ENCODE results near the gene ATP1A3. TPM values are rescaled to one million over a fixed set of nuclear protein-coding genes. Genes with fewer than 3 reads are reported as not detected.

ATP1A3 gene
- total RNA-seq, 1 donor from 2014 or later = 0.98 TPM

DNA sequence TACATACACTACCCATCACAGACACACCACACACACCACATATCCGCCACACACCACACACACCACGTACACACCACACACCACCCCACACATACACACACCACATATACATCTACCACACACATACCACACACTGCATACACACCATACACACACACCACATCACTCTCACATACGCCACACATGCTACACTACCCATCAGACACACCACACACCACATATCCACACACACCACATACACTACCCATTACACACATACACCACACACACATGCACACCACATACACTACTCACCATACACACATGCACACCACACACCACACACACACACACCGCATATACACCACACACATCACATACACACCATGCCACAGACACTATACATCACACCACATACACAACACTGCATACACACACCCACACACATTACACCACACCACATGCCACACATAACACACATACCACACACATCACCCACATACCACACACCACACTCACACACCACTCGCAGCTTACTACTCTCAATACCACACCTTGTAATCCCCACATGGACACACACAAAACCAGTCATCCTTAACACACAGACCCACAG, 75.3 kb downstream of the ATP1A3 start:
- intact Hi-C loops (cut with micrococcal nuclease) = no loop called here

DNA sequence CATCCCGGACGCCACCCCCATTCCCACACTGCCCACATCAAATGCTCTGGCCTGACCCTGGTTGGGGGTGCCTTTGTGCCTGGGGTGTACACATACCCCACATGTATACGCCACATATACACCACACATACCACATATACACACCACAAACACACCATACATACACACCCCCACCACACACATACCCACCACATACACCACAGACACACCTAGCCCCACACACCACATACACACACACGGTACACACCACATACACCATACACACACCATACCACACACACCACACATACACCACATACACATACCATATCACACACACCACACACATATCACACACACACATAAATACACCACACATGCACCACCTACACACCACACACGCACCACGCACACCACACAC, 75.9 kb downstream of the ATP1A3 start:
- intact Hi-C loops (cut with micrococcal nuclease) = no loop called here

DNA sequence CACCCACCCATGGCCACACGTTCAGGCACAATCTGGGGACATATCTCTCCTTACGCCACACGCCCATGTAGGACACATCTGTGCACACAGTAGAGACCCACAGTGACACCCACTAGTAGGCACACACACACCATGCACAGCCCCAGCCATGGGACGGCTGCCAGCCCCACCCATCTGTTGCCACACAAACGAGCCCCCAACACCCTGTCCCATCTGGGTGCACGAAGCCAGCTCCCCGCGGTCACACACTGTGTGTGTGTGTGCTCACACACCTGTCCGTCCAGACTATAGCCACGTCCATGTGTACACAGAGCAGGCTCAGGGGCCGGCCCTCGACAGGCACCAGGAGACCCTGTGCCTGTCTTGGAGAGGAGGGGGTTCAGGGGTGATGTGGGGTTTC, 76.4 kb downstream of the ATP1A3 start:
- intact Hi-C loops (cut with micrococcal nuclease) = no loop called here

Other genes with a start within 250 kb of the ATP1A3 start
- gene CEACAM6, start 238.7 kb downstream of the ATP1A3 start, total RNA-seq = not detected in 2 replicates
- gene CEACAM3, start 197.6 kb downstream of the ATP1A3 start, total RNA-seq = not detected in 2 replicates
- not detected in 2 replicates for gene LYPD4, start 149.5 kb downstream of the ATP1A3 start, total RNA-seq
- gene DMRTC2, start 149.2 kb downstream of the ATP1A3 start, total RNA-seq = not detected in 2 replicates
- gene RPS19, start 134.0 kb downstream of the ATP1A3 start, total RNA-seq = 3,144 and 3,263 TPM in 2 replicates
- gene CD79A, start 117.0 kb downstream of the ATP1A3 start, total RNA-seq = 2.7 and 3.3 TPM in 2 replicates
- gene ARHGEF1, start 111.0 kb downstream of the ATP1A3 start, total RNA-seq = 638 and 664 TPM in 2 replicates
- 1.9 and 2.1 TPM in 2 replicates for gene ERFL, start 65.8 kb downstream of the ATP1A3 start, total RNA-seq
- gene RABAC1, start 34.9 kb downstream of the ATP1A3 start, total RNA-seq = 81.7 and 90.6 TPM in 2 replicates
- gene GRIK5, start 76.0 kb upstream of the ATP1A3 start, total RNA-seq = 3.6 and 4.6 TPM in 2 replicates
- 15.2 and 15.9 TPM in 2 replicates for gene ZNF574, start 81.9 kb upstream of the ATP1A3 start, total RNA-seq
- gene POU2F2, start 138.2 kb upstream of the ATP1A3 start, total RNA-seq = 42.8 and 46.2 TPM in 2 replicates
- gene DEDD2, start 223.4 kb upstream of the ATP1A3 start, total RNA-seq = 47.7 and 48.8 TPM in 2 replicates
- 20.1 and 20.4 TPM in 2 replicates for gene ZNF526, start 226.1 kb upstream of the ATP1A3 start, total RNA-seq
- gene GSK3A, start 248.4 kb upstream of the ATP1A3 start, total RNA-seq = 56.9 and 60.7 TPM in 2 replicates